Testis (tissue), 3 donors: ENCODE data around the gene NHSL2. TPM values are rescaled to one million over a fixed set of nuclear protein-coding genes. Genes with fewer than 3 reads are reported as not detected.

ENCODE experiments used
- DNase-seq: peaks from one replicate; pipeline ENCODE4 v3.0.0-alpha.2; 2019
- H3K27ac ChIP-seq, 2 donors: fragments of 200-600 bp; sonication (generic); one replicate each; pipeline ENCODE4 v1.5.1; 2019
- H3K27me3 ChIP-seq: fragments of 200-600 bp; sonication (generic); one replicate; pipeline ENCODE4 v1.5.1; 2019
- H3K36me3 ChIP-seq: fragments of 200-600 bp; sonication (generic); one replicate; pipeline ENCODE4 v1.5.1; 2017; ENCODE audit warnings: low read depth; ENCODE audit errors: missing control alignments
- H3K4me1 ChIP-seq: fragments of 200-600 bp; sonication (generic); one replicate; pipeline ENCODE4 v1.5.1; 2019
- H3K4me3 ChIP-seq, 2 donors: fragments of 200-600 bp; sonication (generic); one replicate each; pipeline ENCODE4 v1.5.1; 2017 to 2019
- H3K9me3 ChIP-seq: fragments of 200-600 bp; sonication (generic); one replicate; pipeline ENCODE4 v1.5.1; 2017
- CTCF ChIP-seq, 3 experiments: fragments of 450-650 bp in 2 of 3; fragments of 200-600 bp in 1 of 3; sonication (generic) in 1 of 3; IDR thresholded peaks; one replicate each; pipeline ENCODE4 v1.5.1; 2016 to 2019; ENCODE audit warnings: antibody characterized with exemption in 3 of 3, mild to moderate bottlenecking in 2 of 3, moderate library complexity in 1 of 3
- POLR2A ChIP-seq: fragments of 450-650 bp; IDR thresholded peaks from one replicate; pipeline ENCODE4 v1.6.1; 2017; ENCODE audit warnings: antibody characterized with exemption, mild to moderate bottlenecking, moderate library complexity
- WGBS, 2 donors: methylation state at CpG; one replicate each; pipeline ENCODE4 v1.1.5; 2018; 5-methylcytosine and 5-hydroxymethylcytosine counted together
- intact Hi-C: fragments of 100-400 bp; cut with DNase I; formaldehyde crosslinking; loops from one replicate; pipeline ENCODE4 v1.15.1; 2023; ENCODE audit warnings: low total_unique reads
- polyA plus RNA-seq: library from polyadenylated mRNA; stranded (reverse); fragments of 350-450 nt; fragmentation: Illumina TruSeq; extraction: RNeasy Lipid Tissue Mini Kit (QIAGEN cat#74804); gene quantifications from one replicate; pipeline ENCODE4 v1.2.3, GENCODE V29; 2014; ENCODE audit warnings: low read depth, low replicate concordance; ENCODE audit not compliant: insufficient read depth
- total RNA-seq, 2 donors: library from RNA; depleted of rRNA; stranded (reverse); fragments of >200 nt; gene quantifications; one replicate each; pipeline ENCODE4 v1.2.3, GENCODE V29; 2016

The NHSL2 gene
- total and polyA plus RNA-seq, 3 donors from 2014 or later: 9.5 to 33.1 (median 32.5) TPM

- WGBS, 2 donors: 72 to 76% methylated on average over 8 of the region's 8 CpGs
- DNase-seq: no peak
- Histone ChIP-seq H3K27ac (no peak overlapping the region), H3K9me3 (no peaks in the 10 kb centered on the region), H3K36me3 (no peaks in the 10 kb centered on the region), H3K27me3 (no peaks in the 10 kb centered on the region), H3K4me1 (no peaks in the 10 kb centered on the region), H3K4me3 (no peak overlapping the region)
- TF ChIP-seq CTCF (IDR thresholded peaks at IDR 0.05): no peak
- intact Hi-C loops: no loop called here
Measured at GRCh38 chrX:72142094-72142793, 231.6 kb downstream of the NHSL2 start.

- Histone ChIP-seq H3K27ac (no peak overlapping the region), H3K36me3 (no peaks in the 10 kb centered on the region), H3K9me3 (no peaks in the 10 kb centered on the region), H3K4me1 (no peaks in the 10 kb centered on the region), H3K27me3 (no peaks in the 10 kb centered on the region), H3K4me3 (no peak overlapping the region)
- WGBS, 2 donors: 80 to 90% methylated on average over 7 to 11 of the region's 11 CpGs
- intact Hi-C loops: no loop called here
- no peak for TF ChIP-seq POLR2A
- no peak for TF ChIP-seq CTCF (IDR thresholded peaks at IDR 0.05)
- no peak for DNase-seq
Measured at GRCh38 chrX:72142794-72143608, 232.4 kb downstream of the NHSL2 start.

GRCh38 chrX:72143609-72143907 is 232.9 kb downstream of the NHSL2 start:
- Histone ChIP-seq H3K36me3 (no peaks in the 10 kb centered on the region), H3K27ac (no peak overlapping the region), H3K4me3 (no peak overlapping the region), H3K9me3 (no peaks in the 10 kb centered on the region), H3K4me1 (no peaks in the 10 kb centered on the region), H3K27me3 (no peaks in the 10 kb centered on the region)
- TF ChIP-seq CTCF (IDR thresholded peaks at IDR 0.05): no peak
- no peak for TF ChIP-seq POLR2A
- intact Hi-C loops: no loop called here
- DNase-seq: no peak
- WGBS, 2 donors: 50 to 67% methylated on average over 2 of the region's 2 CpGs

GRCh38 chrX:72145181-72145580 is 234.5 kb downstream of the NHSL2 start:
- H3K27me3 ChIP-seq: no peaks in the 10 kb centered on the region
- H3K27ac ChIP-seq: no peak overlapping the region
- H3K4me1 ChIP-seq: no peaks in the 10 kb centered on the region
- no peak overlapping the region for H3K4me3 ChIP-seq
- no peak for DNase-seq
- no peak for TF ChIP-seq CTCF (IDR thresholded peaks at IDR 0.05)
- TF ChIP-seq POLR2A: no peak
- intact Hi-C loops: no loop called here
- H3K9me3 ChIP-seq: no peaks in the 10 kb centered on the region
- 42 to 43% methylated on average over 2 of the region's 2 CpGs for WGBS, 2 donors
- no peaks in the 10 kb centered on the region for H3K36me3 ChIP-seq

- Histone ChIP-seq H3K4me3 (no peak overlapping the region), H3K36me3 (no peaks in the 10 kb centered on the region), H3K27me3 (no peaks in the 10 kb centered on the region), H3K9me3 (no peaks in the 10 kb centered on the region), H3K4me1 (no peaks in the 10 kb centered on the region), H3K27ac (no peak overlapping the region)
- 78 to 86% methylated on average over 2 of the region's 2 CpGs for WGBS, 2 donors
- no peak for DNase-seq
- intact Hi-C loops: no loop called here
- TF ChIP-seq POLR2A: no peak
- TF ChIP-seq CTCF (IDR thresholded peaks at IDR 0.05): no peak
Measured at GRCh38 chrX:72146527-72146926, 235.9 kb downstream of the NHSL2 start.
